Aorta (tissue), 5 donors: ENCODE results near the gene CCNB3. TPM values are rescaled to one million over a fixed set of nuclear protein-coding genes. Genes with fewer than 3 reads are reported as not detected.
"Not testable (repeated sequence)": the region's sequence is repeated elsewhere in the genome, so short reads cannot be mapped to it uniquely, and the experiment has no call there.

Source experiments
- ATAC-seq: fragments of 200-7000 bp; cut with Tn5 transposase; one replicate; pipeline ENCODE4 v1.9.1; 2022; ENCODE audit warnings: moderate library complexity; ENCODE audit not compliant: low FRiP score
- DNase-seq, 2 donors: peaks; one replicate each; pipeline ENCODE4 v3.0.0-alpha.2; 2020
- H3K27ac ChIP-seq, 2 donors: one replicate each; pipeline ENCODE4 v1.5.1; 2013; ENCODE audit warnings: low read length in 2 of 2, mild to moderate bottlenecking in 2 of 2, moderate library complexity in 2 of 2, control low read depth in 1 of 2, inconsistent platforms in 1 of 2, low read depth in 1 of 2
- H3K27me3 ChIP-seq, 2 donors: one replicate each; pipeline ENCODE4 v1.6.1; 2013; ENCODE audit warnings: control low read depth in 1 of 2, low read length in 1 of 2, mild to moderate bottlenecking in 1 of 2, moderate library complexity in 1 of 2; ENCODE audit not compliant: insufficient read depth in 2 of 2, control insufficient read depth in 1 of 2
- H3K36me3 ChIP-seq, 2 donors: one replicate each; pipeline ENCODE4 v1.6.1; 2013; ENCODE audit warnings: control low read depth in 1 of 2, low read length in 1 of 2, mild to moderate bottlenecking in 1 of 2; ENCODE audit not compliant: insufficient read depth in 2 of 2, control insufficient read depth in 1 of 2
- H3K4me1 ChIP-seq, 2 donors: one replicate each; pipeline ENCODE4 v1.6.1; 2013; ENCODE audit warnings: low read length in 2 of 2, control low read depth in 1 of 2, mild to moderate bottlenecking in 1 of 2, moderate library complexity in 1 of 2; ENCODE audit not compliant: insufficient read depth in 2 of 2, control insufficient read depth in 1 of 2
- H3K4me3 ChIP-seq, 2 donors: one replicate each; pipeline ENCODE4 v1.5.1; 2013; ENCODE audit warnings: low read length in 2 of 2, control low read depth in 1 of 2, mild to moderate bottlenecking in 1 of 2
- H3K9me3 ChIP-seq: one replicate; pipeline ENCODE4 v1.6.1; 2013; ENCODE audit warnings: mild to moderate bottlenecking, low read length; ENCODE audit not compliant: control insufficient read depth
- WGBS, 2 donors: extraction: QIAGEN DNeasy Blood & Tissue Kit; methylation state at CpG; one replicate each; pipeline ENCODE4 v1.1.7; 2013; 5-methylcytosine and 5-hydroxymethylcytosine counted together
- intact Hi-C, 2 donors: fragments of 100-400 bp; cut with DNase I; formaldehyde crosslinking; loops; one replicate each; pipeline versions ENCODE4 v1.14.2 to v1.15.0; 2022
- polyA plus RNA-seq, 2 donors: library from polyadenylated mRNA; stranded (reverse); fragments of 200-250 nt; gene quantifications; one replicate each; pipeline ENCODE4 v1.2.3, GENCODE V29; 2013
- total RNA-seq, 2 donors: library from RNA; stranded (reverse); fragmentation: NEBNext Ultra II Directional; extraction: Animal tissue kit (Norgen Biotek cat#: 25700); gene quantifications; one replicate each; pipeline ENCODE4 v1.2.1, GENCODE V29; 2021
- donor health status: healthy with polysubstance abuse.
- donor health status: Bipolar disorder and iron deficiency.
- donor health status: DM: no; HTN: no; CAD: no.
- donor health status: DM: no; HTN: no; CAD: no.
- donor health status: DM: yes; HTN: yes; CAD: no.

CCNB3 gene
- total and polyA plus RNA-seq, 4 donors, result 0.32 TPM; not detected in 3

GRCh38 chrX:50327235-50327634, 122.7 kb downstream of the CCNB3 start:
- WGBS, 2 donors, result 46 to 71% methylated on average over 2 of the region's 2 CpGs
- Histone ChIP-seq H3K36me3 (no peaks in the 10 kb centered on the region), H3K4me3 (no peak overlapping the region), H3K27ac (no peak overlapping the region), H3K9me3 (no peaks in the 10 kb centered on the region), H3K27me3 (no peaks in the 10 kb centered on the region), H3K4me1 (no peaks in the 10 kb centered on the region)
- DNase-seq (no peak), ATAC-seq (no peak)
- intact Hi-C loops, result no loop called here

- ATAC-seq, DNase-seq, H3K27ac ChIP-seq, H3K4me3 ChIP-seq, H3K27me3 ChIP-seq, intact Hi-C loops, H3K36me3 ChIP-seq, H3K4me1 ChIP-seq, H3K9me3 ChIP-seq: not testable (repeated sequence)
- 21 to 27% methylated on average over 5 of the region's 5 CpGs for WGBS, 2 donors
Observed at GRCh38 chrX:50332668-50333067, 128.1 kb downstream of the CCNB3 start.

GRCh38 chrX:50333308-50333707, 128.7 kb downstream of the CCNB3 start:
- DNase-seq (no peak), ATAC-seq (no peak)
- no peaks in the 10 kb centered on the region for H3K36me3 ChIP-seq
- H3K9me3 ChIP-seq, result no peaks in the 10 kb centered on the region
- intact Hi-C loops, result no loop called here
- H3K4me1 ChIP-seq, result no peaks in the 10 kb centered on the region
- no peak overlapping the region for H3K4me3 ChIP-seq
- H3K27ac ChIP-seq, result no peak overlapping the region
- H3K27me3 ChIP-seq, result no peaks in the 10 kb centered on the region
- 74 to 82% methylated on average over 6 of the region's 6 CpGs for WGBS, 2 donors

GRCh38 chrX:50343917-50344316, 139.4 kb downstream of the CCNB3 start:
- no peak for ATAC-seq
- Histone ChIP-seq H3K9me3 (no peaks in the 10 kb centered on the region), H3K4me1 (no peaks in the 10 kb centered on the region), H3K27me3 (no peaks in the 10 kb centered on the region), H3K36me3 (no peaks in the 10 kb centered on the region), H3K27ac (no peak overlapping the region), H3K4me3 (no peak overlapping the region)
- intact Hi-C loops, result no loop called here
- no peak for DNase-seq

- no peak for ATAC-seq
- Histone ChIP-seq H3K27me3 (no peaks in the 10 kb centered on the region), H3K4me1 (no peaks in the 10 kb centered on the region), H3K4me3 (no peak overlapping the region), H3K9me3 (no peaks in the 10 kb centered on the region), H3K36me3 (no peaks in the 10 kb centered on the region), H3K27ac (no peak overlapping the region)
- intact Hi-C loops, result no loop called here
- 61 to 74% methylated on average over 4 of the region's 4 CpGs for WGBS, 2 donors
- no peak for DNase-seq
Observed at GRCh38 chrX:50372966-50373365, 168.4 kb downstream of the CCNB3 start.

- Histone ChIP-seq H3K27ac (no peak overlapping the region), H3K27me3 (no peaks in the 10 kb centered on the region), H3K4me3 (no peak overlapping the region), H3K9me3 (no peaks in the 10 kb centered on the region), H3K4me1 (no peaks in the 10 kb centered on the region), H3K36me3 (no peaks in the 10 kb centered on the region)
- ATAC-seq (no peak), DNase-seq (no peak)
- WGBS, 2 donors, result 79 to 87% methylated on average over 9 of the region's 9 CpGs
- intact Hi-C loops, result no loop called here
Observed at GRCh38 chrX:50375481-50376267, 171.1 kb downstream of the CCNB3 start.

- Histone ChIP-seq H3K4me3 (no peak overlapping the region), H3K27me3 (no peaks in the 10 kb centered on the region), H3K9me3 (no peaks in the 10 kb centered on the region), H3K27ac (no peak overlapping the region), H3K4me1 (no peaks in the 10 kb centered on the region), H3K36me3 (no peaks in the 10 kb centered on the region)
- intact Hi-C loops, result no loop called here
- no peak for DNase-seq
- 79 to 89% methylated on average over 5 of the region's 5 CpGs for WGBS, 2 donors
- no peak for ATAC-seq
Observed at GRCh38 chrX:50381729-50382415, 177.3 kb downstream of the CCNB3 start.

GRCh38 chrX:50386520-50386919, 182.0 kb downstream of the CCNB3 start:
- Histone ChIP-seq H3K36me3 (no peaks in the 10 kb centered on the region), H3K27ac (no peak overlapping the region), H3K4me3 (no peak overlapping the region), H3K9me3 (no peaks in the 10 kb centered on the region), H3K4me1 (no peaks in the 10 kb centered on the region), H3K27me3 (no peaks in the 10 kb centered on the region)
- ATAC-seq (no peak), DNase-seq (no peak)
- 44 to 67% methylated on average over 2 of the region's 2 CpGs for WGBS, 2 donors
- intact Hi-C loops, result no loop called here

GRCh38 chrX:50393902-50394301, 189.3 kb downstream of the CCNB3 start:
- no peaks in the 10 kb centered on the region for H3K36me3 ChIP-seq
- no peaks in the 10 kb centered on the region for H3K27me3 ChIP-seq
- 4 to 6% methylated on average over 2 of the region's 2 CpGs for WGBS, 2 donors
- no peak overlapping the region for H3K27ac ChIP-seq
- no peaks in the 10 kb centered on the region for H3K4me1 ChIP-seq
- ATAC-seq (no peak), DNase-seq (no peak)
- H3K9me3 ChIP-seq, result no peaks in the 10 kb centered on the region
- H3K4me3 ChIP-seq, result no peak overlapping the region
- intact Hi-C loops, result no loop called here
